ENCODE results near the gene MDFI. TPM values are rescaled to one million over a fixed set of nuclear protein-coding genes. Genes with fewer than 3 reads are reported as not detected.

The MDFI gene, protein sequence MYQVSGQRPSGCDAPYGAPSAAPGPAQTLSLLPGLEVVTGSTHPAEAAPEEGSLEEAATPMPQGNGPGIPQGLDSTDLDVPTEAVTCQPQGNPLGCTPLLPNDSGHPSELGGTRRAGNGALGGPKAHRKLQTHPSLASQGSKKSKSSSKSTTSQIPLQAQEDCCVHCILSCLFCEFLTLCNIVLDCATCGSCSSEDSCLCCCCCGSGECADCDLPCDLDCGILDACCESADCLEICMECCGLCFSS
- 0.35 TPM in 1 of 2 replicates, not detected in the other for total RNA-seq (2014; rRNA removed; shearing (Covaris generic); ENCODE audit: low replicate concordance)

DNA sequence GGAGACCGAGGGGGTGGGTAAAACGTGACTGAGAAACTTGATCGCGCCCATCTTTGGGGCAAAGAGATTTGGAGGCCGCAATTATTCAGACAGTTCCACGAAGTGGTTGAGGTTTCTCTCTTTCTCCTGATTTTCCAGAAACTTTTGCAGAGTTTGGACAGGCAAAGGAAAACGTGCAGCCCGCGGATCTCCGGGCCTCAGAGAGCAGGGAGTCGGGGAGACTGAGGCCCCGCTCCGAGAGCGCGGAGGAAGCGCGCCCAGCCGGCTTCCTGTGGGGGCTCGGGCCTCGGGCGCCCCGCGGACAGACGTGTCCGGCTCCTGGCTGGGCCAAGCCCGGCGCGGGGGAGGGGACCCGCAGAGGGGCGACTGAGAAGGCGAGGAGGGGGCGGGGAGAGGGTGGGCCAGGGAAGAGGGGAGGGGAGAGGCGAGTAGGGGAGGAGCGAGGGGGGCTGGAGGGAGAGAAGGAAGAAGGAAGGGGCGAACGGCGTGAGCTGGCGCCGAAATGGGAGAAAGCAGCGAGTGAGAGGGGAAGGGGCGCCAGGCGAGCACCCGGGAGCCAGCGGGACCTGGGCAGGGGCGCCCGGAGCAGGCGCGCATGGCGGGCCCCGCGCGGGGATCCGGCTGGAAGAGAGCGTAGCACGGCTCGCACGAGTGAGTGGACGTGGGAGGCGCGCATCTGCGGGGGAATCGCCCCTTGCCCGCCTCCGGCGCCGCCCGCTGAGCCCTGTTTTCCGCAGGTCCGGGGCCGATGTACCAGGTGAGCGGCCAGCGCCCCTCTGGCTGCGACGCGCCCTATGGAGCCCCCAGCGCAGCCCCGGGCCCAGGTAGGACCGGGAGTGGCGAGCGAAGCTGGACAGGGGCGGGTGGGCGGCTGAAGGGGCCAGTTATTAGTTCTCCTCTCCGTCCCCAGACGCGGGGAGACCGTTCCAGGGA, at the start of gene MDFI:
Gene MDFI (plus strand): TSS at position 467 of the 933 bp plus-strand sequence. CDS start 282 bp downstream, at position 749.
- in situ Hi-C loops (cut with HindIII; ENCODE audit: low pct_unique_long_range_greater_than_20kb, low sequenced_read_pairs), result no loop called here
- DNase-seq (ENCODE audit: low read depth), result no peak

DNA sequence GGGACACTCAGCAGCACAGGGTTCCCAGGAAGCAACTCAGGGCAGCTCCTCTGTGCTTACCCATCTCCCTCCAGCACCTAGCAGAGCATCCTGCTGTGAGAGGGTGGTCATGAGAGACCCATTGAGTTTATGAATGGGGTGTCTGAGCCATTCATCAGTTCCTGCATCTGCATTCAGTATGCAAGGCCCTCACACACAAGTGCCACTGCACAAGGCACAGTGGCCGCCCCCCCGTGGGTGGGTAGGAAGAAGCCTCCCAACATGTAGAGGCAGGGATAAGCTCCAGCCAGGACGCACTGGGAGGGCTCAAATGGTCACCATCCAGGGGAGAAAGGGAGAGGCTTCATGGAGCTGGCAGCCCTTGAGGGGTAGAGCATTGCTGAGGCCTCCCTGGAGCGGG, 49.0 kb upstream of the MDFI start:
- in situ Hi-C loops (cut with HindIII; ENCODE audit: low pct_unique_long_range_greater_than_20kb, low sequenced_read_pairs), result no loop called here

DNA sequence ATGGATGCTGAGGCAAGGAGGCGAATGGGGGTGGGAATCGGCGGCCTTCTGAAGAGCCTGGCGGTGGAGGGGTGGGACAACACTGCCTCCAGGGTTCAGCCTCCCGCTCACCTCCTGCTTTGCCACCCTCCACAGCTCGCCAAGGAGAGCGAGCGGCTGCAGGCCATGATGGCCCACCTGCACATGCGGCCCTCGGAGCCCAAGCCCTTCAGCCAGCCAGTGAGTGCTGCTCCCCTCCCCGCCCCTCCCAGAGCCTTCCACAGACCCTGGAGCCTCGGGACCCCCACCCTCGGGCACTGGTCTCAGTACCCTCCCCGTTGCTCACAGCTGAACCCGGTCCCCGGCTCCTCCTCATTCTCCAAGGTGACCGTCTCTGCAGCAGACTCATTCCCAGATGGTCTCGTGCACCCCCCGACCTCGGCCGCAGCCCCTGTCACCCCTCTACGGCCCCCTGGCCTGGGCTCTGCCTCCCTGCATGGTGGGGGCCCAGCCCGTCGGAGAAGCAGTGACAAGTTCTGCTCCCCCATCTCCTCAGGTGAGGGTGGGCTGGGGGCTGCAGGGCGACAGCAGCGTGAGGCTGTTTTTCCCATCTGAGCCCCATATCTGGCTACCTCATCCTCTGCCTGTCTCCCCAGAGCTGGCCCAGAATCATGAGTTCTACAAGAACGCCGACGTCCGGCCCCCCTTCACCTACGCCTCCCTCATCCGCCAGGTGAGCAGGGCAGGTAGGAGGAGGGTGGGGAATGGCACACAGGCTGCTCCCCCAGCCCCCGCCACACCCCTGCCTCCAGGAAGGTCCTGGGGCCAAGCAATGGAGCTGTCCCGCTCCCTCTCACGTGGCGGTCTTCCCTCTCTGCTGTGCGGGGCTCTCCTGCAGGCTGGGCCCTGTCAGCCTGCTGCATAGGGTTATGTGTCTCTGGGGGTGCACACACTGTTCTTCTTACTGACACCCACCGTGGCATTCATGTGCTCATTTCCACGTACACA, 48.3 kb upstream of the MDFI start:
- in situ Hi-C loops (cut with HindIII; ENCODE audit: low pct_unique_long_range_greater_than_20kb, low sequenced_read_pairs), result no loop called here
- no peak for DNase-seq (ENCODE audit: low read depth)

More for the DNA sequence above, 49.0 kb upstream of the MDFI start:
- DNase-seq (ENCODE audit: low read depth), result no peak

DNA sequence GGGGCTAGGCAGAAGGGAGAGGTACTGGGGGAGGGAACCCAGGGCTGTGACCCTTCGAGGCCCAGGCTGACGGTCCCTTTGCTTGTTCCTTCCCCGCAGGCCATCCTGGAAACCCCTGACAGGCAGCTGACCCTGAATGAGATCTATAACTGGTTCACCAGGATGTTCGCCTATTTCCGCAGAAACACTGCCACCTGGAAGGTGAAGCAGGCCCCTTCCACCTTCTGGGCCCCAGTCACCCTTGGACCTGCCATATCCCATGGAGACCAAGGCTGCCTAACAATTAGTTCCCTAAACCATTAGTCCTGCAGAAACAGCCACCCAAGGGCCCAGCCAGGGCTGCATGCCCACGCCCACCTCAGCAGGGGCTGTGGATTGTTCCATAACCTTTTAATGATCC, 47.1 kb upstream of the MDFI start:
- no peak for DNase-seq (ENCODE audit: low read depth)
- in situ Hi-C loops (cut with HindIII; ENCODE audit: low pct_unique_long_range_greater_than_20kb, low sequenced_read_pairs), result no loop called here

DNA sequence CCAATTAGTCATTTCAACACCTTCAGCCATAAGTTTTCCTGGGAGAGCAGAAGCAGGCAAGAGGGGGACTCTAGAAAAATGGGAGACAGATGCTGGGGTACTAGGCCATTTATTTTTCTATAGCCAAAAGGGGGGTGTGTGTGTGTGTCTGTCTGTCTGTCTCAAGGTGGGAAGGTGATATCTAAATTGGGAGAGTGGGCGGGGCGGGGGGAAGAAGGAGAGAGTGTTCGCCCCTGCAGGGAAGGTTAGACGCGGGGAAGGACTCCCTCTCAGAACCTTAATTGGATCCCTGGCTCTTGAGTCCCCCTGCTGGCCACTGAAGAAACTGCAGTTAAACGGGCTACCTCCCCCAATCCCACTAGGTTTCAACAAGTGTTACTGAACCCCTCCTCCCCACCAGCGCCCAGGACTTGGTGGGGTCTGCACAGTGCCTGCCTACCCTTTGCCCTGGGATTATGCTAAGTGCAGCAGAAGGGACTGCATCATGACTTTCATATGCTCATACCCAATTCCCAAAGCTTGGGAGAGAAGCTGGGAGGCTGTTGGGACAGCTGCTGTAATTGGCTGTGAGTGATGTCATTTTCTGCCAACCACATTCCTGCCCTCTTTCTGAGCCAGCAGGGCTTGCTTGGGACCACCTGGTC, 46.3 kb upstream of the MDFI start:
- peak; percentile 65 for DNase-seq (ENCODE audit: low read depth)
- in situ Hi-C loops (cut with HindIII; ENCODE audit: low pct_unique_long_range_greater_than_20kb, low sequenced_read_pairs), result no loop called here

DNA sequence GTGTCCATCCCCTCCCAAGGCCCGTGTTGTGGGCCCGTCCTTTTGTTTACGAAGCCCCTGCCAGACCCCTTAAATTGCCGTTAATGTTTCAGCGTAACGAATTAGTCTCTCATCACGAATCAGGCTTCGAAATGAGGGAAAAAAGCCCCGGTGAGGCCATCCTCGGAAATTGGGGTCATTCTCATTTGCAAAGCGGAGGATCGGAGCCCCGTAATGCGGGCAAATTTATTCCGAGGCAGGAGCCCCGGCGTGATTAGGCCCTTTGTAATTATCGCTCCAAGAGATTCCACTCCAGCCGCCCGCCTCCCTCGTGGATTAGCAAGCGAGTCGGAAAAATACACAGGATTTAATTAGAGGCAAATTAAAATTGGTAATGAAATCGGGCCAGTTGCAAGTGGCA, 44.9 kb upstream of the MDFI start:
- DNase-seq (ENCODE audit: low read depth), result no peak
- in situ Hi-C loops (cut with HindIII; ENCODE audit: low pct_unique_long_range_greater_than_20kb, low sequenced_read_pairs), result no loop called here

DNA sequence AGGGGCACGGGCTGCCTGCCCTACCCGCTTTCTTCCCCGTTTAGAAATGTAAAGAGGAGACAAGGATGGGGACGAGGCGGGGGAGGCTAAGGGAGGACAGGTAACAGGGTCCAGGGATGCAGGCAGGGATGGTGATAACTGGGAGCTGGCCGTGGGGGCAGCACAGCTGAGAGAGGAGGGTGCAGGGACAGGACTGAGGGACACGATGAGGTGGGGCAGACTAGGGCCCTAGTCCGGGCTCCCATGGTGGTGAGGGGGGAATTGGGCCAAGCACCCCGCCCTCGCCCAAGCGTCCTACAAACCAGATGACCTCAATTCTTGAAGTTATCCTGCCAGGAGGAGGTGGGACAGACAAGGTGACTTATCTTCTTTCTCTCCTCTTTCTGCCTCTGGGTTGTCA, 44.4 kb upstream of the MDFI start:
- DNase-seq (ENCODE audit: low read depth), result no peak
- in situ Hi-C loops (cut with HindIII; ENCODE audit: low pct_unique_long_range_greater_than_20kb, low sequenced_read_pairs), result no loop called here

DNA sequence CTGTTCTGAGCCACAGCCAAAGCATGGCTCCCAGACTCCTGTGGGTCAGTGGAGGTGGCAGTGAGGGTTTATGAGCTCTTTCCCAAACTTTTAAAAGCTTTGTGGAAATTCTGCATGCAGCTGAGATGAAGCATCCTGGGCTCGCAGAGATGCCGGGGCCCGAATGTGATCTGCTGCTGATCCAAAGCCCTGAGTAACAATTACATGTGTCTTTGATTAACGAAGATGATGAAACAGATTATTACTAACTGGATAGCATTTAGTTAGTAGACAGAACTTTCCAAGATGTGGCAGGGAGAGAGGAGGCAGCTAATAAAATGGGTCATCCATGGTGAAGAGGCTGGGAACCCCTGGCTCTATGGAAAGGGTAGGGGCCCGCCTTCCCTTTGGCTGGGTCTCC, 43.9 kb upstream of the MDFI start:
- DNase-seq (ENCODE audit: low read depth), result no peak
- in situ Hi-C loops (cut with HindIII; ENCODE audit: low pct_unique_long_range_greater_than_20kb, low sequenced_read_pairs), result no loop called here

DNA sequence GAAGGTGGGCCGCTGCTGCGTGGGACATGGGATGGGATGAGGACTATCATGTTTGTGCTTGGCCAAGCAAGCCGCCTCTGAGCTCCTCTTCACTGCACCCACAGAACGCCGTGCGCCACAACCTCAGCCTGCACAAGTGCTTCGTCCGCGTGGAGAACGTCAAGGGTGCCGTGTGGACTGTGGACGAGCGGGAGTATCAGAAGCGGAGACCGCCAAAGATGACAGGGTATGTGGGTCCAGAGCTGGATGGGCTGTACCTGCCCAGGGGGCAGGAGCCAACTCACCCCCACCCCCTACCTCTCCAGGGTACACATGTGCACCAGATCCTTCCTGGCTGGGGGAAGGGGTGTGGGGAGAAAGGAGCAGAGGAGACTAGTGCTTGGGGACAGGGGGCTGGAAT, 43.5 kb upstream of the MDFI start:
- DNase-seq (ENCODE audit: low read depth), result no peak
- in situ Hi-C loops (cut with HindIII; ENCODE audit: low pct_unique_long_range_greater_than_20kb, low sequenced_read_pairs), result no loop called here

DNA sequence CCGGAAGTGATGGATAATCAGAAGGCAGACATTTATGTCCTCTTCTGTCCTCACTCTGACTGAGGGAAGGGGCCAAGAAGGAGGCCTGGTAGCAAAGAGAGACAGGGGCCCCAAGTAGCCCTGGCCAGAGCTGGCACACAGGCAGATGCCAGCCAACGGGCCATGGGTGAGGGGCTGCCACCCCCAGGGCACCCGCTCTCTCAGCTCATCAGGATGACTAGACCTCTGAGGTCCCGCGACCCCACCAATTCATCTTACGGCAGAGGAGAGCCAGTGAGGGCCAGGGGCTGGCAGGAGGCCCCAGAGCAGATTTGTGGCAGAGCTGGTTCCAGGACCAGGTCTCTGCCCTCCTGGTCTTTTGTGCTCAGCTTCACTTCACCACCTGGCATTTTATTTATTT, 43.1 kb upstream of the MDFI start:
- DNase-seq (ENCODE audit: low read depth), result no peak
- in situ Hi-C loops (cut with HindIII; ENCODE audit: low pct_unique_long_range_greater_than_20kb, low sequenced_read_pairs), result no loop called here

DNA sequence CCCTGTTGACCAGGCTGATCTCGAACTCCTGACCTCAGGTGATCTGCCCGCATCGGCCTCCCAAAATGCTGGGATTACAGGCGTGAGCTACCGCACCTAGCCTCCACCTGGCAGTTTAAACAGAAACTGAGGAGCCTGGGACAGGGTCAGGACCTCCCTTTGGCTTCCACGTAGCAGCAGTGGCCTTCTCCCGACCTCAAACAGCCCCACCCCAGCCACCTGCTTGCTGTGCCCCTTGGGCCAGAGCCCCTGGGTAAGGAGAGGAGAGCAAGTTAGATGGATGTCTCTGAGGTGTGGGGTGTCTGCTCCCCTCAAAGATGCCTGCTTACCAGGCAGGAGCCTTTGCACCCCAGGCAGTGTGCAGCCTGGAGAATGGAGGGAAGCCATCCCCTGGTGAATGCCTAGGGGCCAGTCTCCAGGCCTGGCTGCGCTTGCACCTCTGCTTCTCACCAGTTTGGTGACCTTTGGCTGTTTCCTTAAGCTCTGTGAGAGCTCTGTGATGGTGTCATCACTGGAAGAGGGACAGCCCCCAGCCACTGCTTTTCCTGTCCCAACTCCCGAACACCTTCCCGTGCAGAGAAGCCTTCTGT, 42.1 kb upstream of the MDFI start:
- DNase-seq (ENCODE audit: low read depth), result no peak
- in situ Hi-C loops (cut with HindIII; ENCODE audit: low pct_unique_long_range_greater_than_20kb, low sequenced_read_pairs), result no loop called here

DNA sequence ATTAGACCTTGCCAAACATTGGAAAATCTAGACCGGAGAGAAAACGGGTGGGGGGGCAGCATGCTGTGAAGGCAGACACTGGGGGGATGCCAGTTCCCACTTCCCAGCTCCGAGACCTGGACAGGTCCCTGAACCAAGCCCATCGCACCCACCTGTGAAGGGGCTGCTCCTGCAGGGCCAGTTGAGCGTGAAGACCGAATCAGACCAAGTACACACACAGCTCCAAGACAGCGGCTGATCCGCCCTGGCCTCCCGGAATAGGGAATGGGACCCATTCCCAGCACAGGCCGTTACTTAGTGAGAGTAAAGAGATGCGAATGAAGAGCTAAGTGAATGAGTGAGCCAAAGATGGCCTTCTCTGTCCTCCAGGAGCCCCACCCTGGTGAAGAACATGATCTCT, 41.5 kb upstream of the MDFI start:
- in situ Hi-C loops (cut with HindIII; ENCODE audit: low pct_unique_long_range_greater_than_20kb, low sequenced_read_pairs), result no loop called here

DNA sequence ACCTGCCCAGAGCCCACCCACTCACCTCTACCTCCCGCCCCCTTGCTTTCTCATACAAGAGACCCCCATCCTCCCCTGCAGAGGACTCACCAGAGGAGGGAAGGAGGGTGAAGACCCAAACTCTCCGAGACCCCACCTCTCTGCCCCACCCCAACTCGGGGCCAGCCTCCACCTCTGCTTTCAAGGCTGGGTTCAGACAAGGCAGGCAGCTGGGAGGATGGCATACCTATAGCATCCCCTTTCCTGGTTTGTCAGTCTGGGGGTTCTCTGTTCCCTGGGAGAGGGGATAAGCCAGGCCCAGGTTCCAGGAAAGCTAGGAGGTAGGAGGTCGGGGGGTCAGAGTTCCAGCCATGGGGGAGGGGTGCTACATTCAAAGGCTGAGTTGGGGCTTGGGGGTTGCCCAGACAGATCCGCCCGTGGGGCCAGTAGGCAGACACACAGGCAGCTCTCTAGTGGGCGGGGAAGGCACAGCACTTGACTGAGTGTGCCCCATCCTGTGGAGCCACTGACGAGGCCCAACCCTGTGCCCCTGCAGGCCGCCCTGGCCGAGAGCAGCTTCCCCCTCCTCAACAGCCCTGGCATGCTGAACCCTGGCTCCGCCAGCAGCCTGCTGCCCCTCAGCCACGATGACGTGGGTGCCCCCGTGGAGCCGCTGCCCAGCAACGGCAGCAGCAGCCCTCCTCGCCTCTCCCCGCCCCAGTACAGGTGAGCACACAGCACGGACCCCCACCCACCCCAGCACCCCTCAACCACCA, 40.8 kb upstream of the MDFI start:
- in situ Hi-C loops (cut with HindIII; ENCODE audit: low pct_unique_long_range_greater_than_20kb, low sequenced_read_pairs), result no loop called here
- DNase-seq (ENCODE audit: low read depth), result no peak

More for the DNA sequence above, 41.5 kb upstream of the MDFI start:
- DNase-seq (ENCODE audit: low read depth), result no peak

DNA sequence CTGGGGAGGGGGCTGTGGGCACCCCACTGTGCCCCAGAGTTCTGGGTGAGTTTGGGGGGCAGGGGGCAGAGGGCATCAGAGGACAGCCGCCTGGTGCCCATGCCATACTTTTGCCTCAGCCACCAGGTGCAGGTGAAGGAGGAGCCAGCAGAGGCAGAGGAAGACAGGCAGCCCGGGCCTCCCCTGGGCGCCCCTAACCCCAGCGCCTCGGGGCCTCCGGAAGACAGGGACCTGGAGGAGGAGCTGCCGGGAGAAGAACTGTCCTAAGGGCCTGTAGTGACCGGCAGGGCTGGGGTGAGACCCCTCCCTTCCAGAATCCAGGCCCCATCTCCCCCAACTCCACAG, 39.6 kb upstream of the MDFI start:
- in situ Hi-C loops (cut with HindIII; ENCODE audit: low pct_unique_long_range_greater_than_20kb, low sequenced_read_pairs), result no loop called here
- DNase-seq (ENCODE audit: low read depth), result no peak

DNA sequence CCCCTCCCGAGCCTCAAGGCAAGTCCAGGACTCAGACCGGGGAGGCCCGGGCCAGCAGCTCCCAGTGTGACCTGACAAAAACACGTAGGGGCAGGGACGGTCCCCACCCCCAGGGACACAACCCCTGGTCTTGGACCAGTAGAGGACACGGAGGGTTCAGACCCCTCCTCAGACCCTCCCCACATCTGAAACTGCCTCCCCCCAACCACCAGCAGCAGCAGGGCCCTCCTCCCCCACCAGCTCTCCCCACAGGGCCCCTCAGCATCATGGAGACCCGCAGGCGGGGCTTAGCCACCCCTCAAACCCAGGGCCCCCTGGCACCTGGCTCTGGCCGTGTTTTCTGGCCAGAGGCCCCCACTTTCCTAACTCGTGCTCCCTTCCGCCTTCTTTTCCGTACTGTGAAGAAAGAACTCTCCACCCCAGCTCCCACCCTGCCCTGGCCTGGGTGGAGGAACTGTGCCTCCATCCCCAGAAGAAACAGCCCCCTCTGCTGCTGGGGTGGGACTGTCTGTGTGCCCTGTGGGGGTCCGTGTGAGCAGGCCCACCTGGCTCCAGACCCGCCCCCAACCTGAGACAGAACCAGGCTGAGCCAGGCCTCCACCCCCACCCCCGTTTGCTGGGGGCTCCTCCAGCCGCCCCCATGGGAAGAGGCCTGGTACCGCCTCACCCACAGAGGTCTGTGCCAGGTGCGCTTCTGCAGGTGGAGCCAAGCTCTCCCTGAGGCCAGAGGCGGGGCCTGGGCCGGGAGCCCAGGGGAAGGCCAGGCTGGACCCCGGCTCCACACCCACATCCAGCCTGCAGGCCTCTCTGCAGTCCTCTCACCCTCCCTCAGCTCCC, 39.0 kb upstream of the MDFI start:
- no peak for DNase-seq (ENCODE audit: low read depth)
- in situ Hi-C loops (cut with HindIII; ENCODE audit: low pct_unique_long_range_greater_than_20kb, low sequenced_read_pairs), result no loop called here

DNA sequence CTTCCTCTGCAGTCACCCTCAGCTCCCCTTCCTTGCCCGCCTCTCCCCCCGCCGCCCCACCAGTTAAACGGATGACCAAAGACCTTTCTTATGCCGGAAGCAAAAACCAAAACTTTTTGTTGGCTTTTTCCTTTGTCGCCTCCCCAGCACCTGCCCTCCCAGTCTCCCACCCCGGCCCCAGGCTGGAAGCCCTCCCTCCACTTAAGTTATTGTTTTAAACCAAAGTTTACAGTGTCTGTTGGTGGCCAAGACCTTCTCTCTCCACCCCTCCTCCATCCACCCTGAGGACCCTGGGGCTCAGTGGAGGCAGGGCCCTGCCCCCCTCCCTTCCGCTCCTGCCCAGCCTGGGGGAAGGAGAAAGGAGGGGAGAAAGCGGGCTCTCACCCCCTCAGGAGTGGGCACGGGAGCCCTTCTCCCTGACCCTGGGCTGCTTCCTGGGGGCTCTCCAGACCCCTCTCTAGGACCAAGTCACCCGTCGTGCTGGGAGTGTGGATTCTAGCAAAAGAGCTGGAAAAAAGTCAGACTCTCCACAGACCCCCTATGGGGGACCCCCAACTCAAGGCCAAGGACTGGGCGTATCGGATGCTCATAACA, 38.3 kb upstream of the MDFI start:
- in situ Hi-C loops (cut with HindIII; ENCODE audit: low pct_unique_long_range_greater_than_20kb, low sequenced_read_pairs), result no loop called here
- no peak for DNase-seq (ENCODE audit: low read depth)
